Activated T-cell treated with anti-CD3 and anti-CD28 coated beads, Interleukin-2, amount 50 U/mL, for 48 hours (primary cell): ENCODE results near the gene RAB6A.
"Not testable (repeated sequence)": the region's sequence is repeated elsewhere in the genome, so short reads cannot be mapped to it uniquely, and the experiment has no call there.

Experiments used
- DNase-seq, 2 experiments: peaks; one replicate each; pipeline ENCODE4 v3.0.0-alpha.2; 2020

RAB6A gene

GRCh38 chr11:73716153-73717056 is 44.5 kb downstream of the RAB6A start:
- no peak for DNase-seq

- DNase-seq, result no peak
Observed at GRCh38 chr11:73715541-73715940, 45.3 kb downstream of the RAB6A start.

- DNase-seq, result no peak
Observed at GRCh38 chr11:73710964-73711363, 49.9 kb downstream of the RAB6A start.

GRCh38 chr11:73705053-73705452 is 55.8 kb downstream of the RAB6A start:
- no peak for DNase-seq

- DNase-seq, result no peak
Observed at GRCh38 chr11:73693899-73694525, 66.9 kb downstream of the RAB6A start.

GRCh38 chr11:73680687-73681086 is 80.2 kb downstream of the RAB6A start:
- DNase-seq, result no peak

- DNase-seq, result not testable (repeated sequence)
Observed at GRCh38 chr11:73676552-73676951, 84.3 kb downstream of the RAB6A start.

- no peak for DNase-seq
Observed at GRCh38 chr11:73671701-73672100, 89.2 kb downstream of the RAB6A start.

- no peak for DNase-seq
Observed at GRCh38 chr11:73670808-73671207, 90.1 kb downstream of the RAB6A start.

- DNase-seq, result no peak
Observed at GRCh38 chr11:73667891-73668290, 93.0 kb downstream of the RAB6A start.

GRCh38 chr11:73664877-73665276 is 96.0 kb downstream of the RAB6A start:
- no peak for DNase-seq

- no peak for DNase-seq
Observed at GRCh38 chr11:73663604-73664495, 97.0 kb downstream of the RAB6A start.

GRCh38 chr11:73662445-73663157 is 98.3 kb downstream of the RAB6A start:
- DNase-seq, result no peak

- DNase-seq, result peak; percentile 95 to 96
Observed at GRCh38 chr11:73661035-73661628, 99.7 kb downstream of the RAB6A start.

GRCh38 chr11:73660497-73661034 is 100.3 kb downstream of the RAB6A start:
- DNase-seq, result no peak

- DNase-seq, result no peak
Observed at GRCh38 chr11:73659961-73660360, 100.9 kb downstream of the RAB6A start.

GRCh38 chr11:73656985-73657384 is 103.9 kb downstream of the RAB6A start:
- no peak for DNase-seq

GRCh38 chr11:73655686-73656085 is 105.2 kb downstream of the RAB6A start:
- no peak for DNase-seq

- DNase-seq, result no peak
Observed at GRCh38 chr11:73654482-73655021, 106.3 kb downstream of the RAB6A start.

GRCh38 chr11:73653996-73654395 is 106.9 kb downstream of the RAB6A start:
- no peak for DNase-seq

- no peak for DNase-seq
Observed at GRCh38 chr11:73652856-73653559, 107.9 kb downstream of the RAB6A start.
